ENCODE data around the gene PGGHG.

PGGHG gene

GRCh38 chr11:335779-336658, 47.1 kb downstream of the PGGHG start:
- DNase-seq (ENCODE audit: low read depth), result no peak
- no peak overlapping the region for H3K4me3 ChIP-seq (ENCODE audit: low read length)
- TF ChIP-seq CTCF (IDR thresholded peaks at IDR 0.05; ENCODE audit: insufficient read depth, low read depth, low read length, missing control alignments), result no peak

GRCh38 chr11:336659-337198, 47.8 kb downstream of the PGGHG start:
- H3K4me3 ChIP-seq (ENCODE audit: low read length), result no peak overlapping the region
- no peak for DNase-seq (ENCODE audit: low read depth)
- TF ChIP-seq CTCF (IDR thresholded peaks at IDR 0.05; ENCODE audit: insufficient read depth, low read depth, low read length, missing control alignments), result no peak

DNA sequence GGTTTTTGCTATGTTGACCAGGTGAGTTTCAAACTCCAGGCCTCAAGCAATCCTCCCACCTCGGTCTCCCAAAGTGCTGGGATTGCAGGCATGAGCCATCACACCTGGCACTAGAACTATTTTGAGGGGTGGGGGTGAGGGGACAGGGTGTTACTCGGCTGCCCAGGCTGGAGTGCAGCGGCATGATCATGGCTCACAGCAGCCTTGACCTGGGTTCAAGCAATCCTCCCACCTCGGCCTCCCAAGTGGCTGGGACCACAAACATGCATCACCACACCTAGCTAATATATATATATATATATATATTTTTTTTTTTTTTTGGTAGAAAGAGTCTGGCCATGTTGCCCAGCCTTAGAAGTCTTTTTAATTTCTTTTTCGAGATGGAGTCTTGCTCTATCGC, 48.8 kb downstream of the PGGHG start:
- no peak overlapping the region for H3K4me3 ChIP-seq (ENCODE audit: low read length)
- no peak for TF ChIP-seq CTCF (IDR thresholded peaks at IDR 0.05; ENCODE audit: insufficient read depth, low read depth, low read length, missing control alignments)
- no peak for DNase-seq (ENCODE audit: low read depth)

GRCh38 chr11:339963-340362, 51.0 kb downstream of the PGGHG start:
- TF ChIP-seq CTCF (IDR thresholded peaks at IDR 0.05; ENCODE audit: insufficient read depth, low read depth, low read length, missing control alignments), result no peak
- no peak overlapping the region for H3K4me3 ChIP-seq (ENCODE audit: low read length)
- no peak for DNase-seq (ENCODE audit: low read depth)

GRCh38 chr11:340539-341512, 51.9 kb downstream of the PGGHG start:
- DNase-seq (ENCODE audit: low read depth), result no peak
- TF ChIP-seq CTCF (IDR thresholded peaks at IDR 0.05; ENCODE audit: insufficient read depth, low read depth, low read length, missing control alignments), result no peak
- H3K4me3 ChIP-seq (ENCODE audit: low read length), result no peak overlapping the region

GRCh38 chr11:342328-342727, 53.4 kb downstream of the PGGHG start:
- TF ChIP-seq CTCF (IDR thresholded peaks at IDR 0.05; ENCODE audit: insufficient read depth, low read depth, low read length, missing control alignments), result no peak
- DNase-seq (ENCODE audit: low read depth), result no peak
- no peak overlapping the region for H3K4me3 ChIP-seq (ENCODE audit: low read length)

Measured in epithelial cell of esophagus (primary cell).